Stimulated activated CD8-positive, alpha-beta memory T cell treated with anti-CD3 and anti-CD28 coated beads, Interleukin-4, amount 100 ng/mL, for 1 hour (primary cell): Measurements from ENCODE around the gene FRMD8.

Experiments
- DNase-seq, 2 donors: peaks; one replicate each; pipeline ENCODE4 v3.0.0-alpha.2; 2020; ENCODE audit warnings: low read depth in 2 of 2, low spot score in 1 of 2

The FRMD8 gene

DNA sequence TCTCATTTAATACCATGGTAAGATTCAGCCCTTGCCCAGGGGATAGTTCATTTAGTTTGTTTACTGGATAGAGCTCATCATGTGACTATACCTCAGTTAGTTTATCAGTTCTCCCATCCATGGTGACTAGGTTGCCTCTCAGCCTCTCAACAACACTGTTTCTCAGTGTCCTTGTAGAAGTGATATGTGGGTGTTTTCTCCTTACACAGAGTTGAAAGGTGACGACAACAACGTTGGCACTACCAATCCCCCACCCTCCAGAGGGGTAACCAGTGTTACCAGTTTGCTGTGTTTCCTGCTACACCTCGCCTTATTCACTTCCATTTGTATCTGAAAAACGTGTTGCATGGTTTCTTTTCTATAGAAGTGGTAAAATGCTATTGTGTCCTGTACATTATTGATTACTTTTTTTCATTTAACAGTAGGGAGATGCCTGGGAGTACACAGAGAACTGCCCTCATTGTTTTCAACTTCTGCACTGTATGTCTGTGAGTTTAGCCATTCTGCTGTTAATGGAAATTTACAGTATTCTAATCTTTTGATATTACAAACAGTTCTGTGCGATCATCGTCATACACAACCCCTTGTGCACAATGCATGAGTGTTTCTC is 47.7 kb downstream of the FRMD8 start:
- no peak for DNase-seq

- no peak for DNase-seq
Measured at GRCh38 chr11:65434667-65435410, 48.4 kb downstream of the FRMD8 start.

DNA sequence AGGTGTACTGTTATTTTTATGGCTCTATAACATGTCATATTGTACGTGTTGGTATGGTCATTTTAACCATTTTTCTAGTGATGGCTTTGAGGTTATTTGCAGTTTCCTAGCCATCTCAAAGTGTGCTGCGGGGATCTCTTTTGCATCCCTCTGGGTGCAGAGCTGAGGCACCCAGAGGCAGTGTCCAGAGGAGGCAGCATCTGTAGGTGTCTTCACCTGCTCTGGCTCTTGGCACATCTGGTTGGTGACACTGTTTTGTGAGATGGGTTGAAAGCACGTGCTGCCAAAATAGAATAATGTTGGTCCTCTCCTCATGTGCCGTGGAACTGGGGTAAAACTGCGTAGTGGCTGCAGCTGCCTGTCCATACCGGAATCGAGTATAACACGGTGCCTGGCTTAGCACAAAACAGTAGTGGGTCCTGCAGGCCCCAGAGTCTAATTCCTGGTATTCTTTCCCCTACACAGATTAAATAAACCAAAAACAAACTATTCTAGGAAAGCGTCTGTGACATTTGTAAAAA is 49.0 kb downstream of the FRMD8 start:
- no peak for DNase-seq

DNA sequence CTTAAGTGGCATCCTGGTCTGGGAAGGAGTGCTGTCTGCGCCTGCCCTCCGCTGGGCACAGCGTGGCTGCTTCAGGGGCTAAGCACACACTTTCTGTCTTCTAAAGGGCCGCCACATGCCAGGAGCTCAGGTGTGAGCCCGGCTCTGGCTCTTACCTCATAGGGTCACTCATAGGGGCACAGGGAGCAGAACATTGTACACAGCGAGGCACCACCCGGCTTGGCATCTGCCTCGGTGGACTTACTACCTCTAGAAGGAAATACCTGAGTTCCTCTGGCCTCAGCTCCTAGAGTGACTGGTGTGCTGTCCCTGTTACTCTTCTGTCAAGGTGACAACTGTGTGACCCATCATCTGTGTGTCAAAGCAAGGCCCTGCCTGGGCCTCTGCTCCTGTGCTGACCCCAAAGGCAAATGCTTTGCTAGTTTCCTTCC is 49.6 kb downstream of the FRMD8 start:
- no peak for DNase-seq

- no peak for DNase-seq
Measured at GRCh38 chr11:65436412-65437032, 50.1 kb downstream of the FRMD8 start.

GRCh38 chr11:65437436-65438227 is 51.2 kb downstream of the FRMD8 start:
- no peak for DNase-seq

DNA sequence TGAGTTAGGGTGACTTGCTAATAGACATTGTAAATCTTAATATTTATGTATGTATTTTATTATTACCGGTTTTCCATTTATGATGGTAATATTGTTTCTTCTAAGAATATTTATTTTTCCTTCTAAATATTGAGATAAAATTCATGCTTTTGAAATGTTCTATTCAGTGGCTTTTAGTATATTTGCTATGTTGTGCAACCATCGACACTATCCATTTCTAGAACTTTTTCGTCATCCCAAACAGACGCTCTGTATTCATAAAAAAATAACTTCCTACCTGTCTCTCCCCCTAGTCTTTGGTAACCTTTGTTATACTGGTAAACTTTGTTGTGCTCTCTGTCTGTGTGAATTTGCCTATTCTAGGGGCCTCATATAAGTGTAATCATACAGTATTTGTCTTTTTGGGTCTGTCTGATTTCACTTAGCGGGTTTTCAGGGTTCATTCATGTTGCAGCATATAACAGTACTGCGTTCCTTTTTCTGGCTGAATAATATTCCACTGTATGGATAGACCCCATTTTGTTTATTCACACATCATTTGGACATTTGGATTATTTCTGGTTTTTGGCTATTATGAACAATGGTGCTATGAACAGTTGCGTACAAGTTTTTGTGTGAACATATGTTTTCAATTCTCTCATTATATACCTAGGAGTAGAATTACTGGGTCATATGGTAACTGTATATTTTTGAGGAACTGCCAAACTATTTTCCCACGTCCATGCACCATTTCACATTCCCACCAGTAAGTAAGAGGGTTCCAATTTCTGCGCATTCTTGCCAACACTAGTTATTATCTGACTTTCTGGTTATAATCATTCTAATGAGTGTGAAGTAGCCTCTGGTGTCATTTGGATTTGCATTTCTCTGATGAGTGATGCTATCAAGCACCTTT is 52.1 kb downstream of the FRMD8 start:
- DNase-seq: no peak

DNA sequence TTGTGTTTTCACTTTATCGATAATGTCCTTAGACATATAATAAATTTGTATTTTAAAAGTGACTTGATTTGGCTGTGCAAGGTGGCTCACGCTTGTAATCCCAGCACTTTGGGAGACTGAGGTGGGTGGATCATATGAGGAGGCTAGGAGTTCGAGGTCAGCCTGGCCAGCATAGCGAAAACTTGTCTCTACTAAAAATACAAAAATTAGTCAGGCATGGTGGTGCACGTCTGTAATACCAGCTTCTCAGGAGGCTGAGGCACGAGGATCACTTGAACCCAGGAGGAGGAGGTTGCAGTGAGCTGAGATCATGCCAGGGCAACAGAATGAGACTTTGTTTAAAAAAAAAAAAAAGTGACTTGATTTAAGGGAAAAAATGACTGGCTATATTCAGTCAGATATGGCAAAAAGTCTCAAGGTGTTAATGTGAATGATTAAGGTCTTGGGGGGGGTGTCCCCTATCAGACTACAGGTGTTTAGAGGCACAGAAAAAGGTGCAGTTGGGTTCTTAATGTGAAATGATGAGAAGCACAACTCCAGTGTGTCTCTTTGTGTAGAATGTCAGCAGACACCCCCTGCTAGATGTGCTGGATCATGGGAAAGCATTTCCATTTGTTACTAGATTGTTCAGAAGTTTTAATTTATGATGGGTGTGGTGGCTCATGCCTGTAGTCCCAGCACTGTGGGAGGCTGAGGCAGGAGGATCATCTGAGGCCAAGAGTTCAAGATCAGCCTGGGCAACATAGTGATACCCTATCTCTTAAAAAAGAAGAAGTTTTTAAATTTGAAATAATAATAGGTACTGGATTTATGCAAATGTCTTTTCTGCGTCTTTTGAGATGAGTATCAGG is 53.1 kb downstream of the FRMD8 start:
- DNase-seq: no peak

DNA sequence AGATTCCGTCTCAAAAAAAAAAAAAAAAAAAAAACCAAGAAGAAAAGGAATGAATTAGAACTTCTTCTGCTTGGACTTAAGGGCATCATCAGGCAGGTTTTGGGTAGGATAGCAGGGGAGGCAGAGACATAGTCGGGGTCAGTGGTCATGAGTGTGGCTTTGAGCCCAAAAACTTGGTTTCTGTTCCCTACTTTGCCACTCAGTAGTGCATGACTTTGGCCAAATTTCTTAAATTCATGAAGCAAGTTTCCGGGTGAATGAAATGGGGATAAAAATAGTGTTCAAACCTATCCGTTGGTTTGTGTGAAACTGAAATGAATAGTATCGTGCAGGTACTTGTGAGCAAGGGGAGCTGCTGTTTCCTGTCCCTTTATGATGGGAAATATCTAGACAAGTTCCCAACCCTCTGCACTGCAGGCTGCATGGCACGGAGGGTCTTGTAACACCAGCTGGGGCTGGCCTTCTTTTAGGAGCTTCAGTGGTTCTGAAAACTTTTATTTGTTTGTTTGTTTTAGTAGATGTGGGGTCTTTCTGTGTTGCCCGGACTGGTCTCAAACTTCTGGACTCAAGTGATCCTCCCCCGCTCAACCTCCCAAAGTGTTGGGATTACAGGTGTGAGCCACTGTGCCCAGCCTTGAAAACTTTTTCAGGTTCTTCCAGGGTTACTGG is 54.5 kb downstream of the FRMD8 start:
- no peak for DNase-seq

- DNase-seq: no peak
Measured at GRCh38 chr11:65442842-65443331, 56.5 kb downstream of the FRMD8 start.

DNA sequence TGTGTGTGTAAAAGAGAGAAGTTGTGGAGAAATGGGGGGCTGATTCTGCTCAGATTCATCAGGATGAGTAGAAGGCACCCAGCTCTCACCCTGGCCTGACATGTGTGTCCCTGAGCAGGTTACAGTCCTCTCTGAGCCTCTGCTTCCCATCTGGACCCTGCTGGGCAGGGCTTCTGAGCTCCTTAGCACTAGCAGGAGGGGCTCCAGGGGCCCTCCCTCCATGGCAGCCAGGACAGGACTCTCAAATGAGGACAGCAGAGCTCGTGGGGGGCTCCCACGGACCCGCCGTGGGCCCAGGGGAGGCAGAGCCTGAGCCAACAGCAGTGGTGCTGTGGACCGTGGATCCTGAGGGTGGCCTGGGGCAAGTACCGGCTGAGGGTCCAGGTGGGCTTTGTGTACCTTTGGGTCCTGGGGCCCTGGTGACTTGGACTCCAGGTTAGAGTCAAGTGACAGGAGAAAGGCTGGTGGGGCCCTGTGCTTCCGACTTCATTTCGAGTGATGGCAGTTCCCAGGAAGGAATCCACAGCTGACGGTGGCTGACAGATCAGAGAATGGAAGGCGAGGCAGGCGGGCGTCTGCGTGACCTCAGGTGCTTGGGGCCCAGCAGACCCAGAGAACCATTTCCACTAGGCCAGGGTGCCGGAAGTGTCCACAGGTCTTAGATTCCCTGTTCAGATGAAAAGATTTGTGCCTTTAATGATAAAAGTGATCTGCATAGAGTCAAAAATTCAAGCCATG is 58.0 kb downstream of the FRMD8 start:
- no peak for DNase-seq

GRCh38 chr11:65445101-65445603 is 58.7 kb downstream of the FRMD8 start:
- no peak for DNase-seq

DNA sequence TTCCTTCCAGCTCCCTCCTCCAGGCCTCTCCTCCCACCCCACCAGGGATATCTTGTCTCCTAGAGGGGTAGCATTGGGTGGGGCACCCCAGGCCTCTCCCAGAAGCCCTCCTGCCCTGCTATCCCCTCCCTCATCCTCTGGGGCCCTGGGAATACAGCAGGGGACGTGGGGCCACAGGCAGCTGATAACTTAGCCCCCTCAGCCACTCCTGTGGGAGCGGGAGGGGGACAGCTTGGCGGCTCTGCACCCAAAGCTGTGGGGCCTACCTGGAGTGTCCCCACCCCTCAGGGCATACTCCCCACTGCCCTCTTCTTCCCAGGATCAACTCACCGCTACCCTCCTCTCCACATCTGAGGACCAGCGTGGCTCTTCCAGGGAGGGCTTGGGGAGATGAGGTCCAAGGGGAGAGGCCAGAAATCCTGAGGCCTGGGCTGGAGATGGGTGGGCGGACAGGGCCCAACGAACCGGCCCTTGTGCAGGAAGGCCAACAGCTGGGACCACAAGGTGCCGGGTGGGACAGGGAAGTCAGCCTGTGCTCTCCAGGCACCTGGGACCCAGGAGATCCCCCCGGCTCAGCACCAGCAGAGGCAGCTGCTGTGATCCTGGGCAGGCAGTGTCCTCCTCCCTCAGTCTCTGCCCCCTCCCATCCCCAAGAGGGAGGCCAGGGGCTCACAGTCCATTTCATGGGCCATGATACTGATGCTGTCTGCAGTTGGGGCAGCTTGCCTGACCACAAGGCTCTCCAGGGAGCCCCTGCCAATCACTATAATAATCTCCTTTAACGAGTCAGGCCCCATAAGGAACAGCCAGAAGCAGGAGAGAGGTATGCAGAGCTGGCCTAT is 59.4 kb downstream of the FRMD8 start:
- DNase-seq: no peak

DNA sequence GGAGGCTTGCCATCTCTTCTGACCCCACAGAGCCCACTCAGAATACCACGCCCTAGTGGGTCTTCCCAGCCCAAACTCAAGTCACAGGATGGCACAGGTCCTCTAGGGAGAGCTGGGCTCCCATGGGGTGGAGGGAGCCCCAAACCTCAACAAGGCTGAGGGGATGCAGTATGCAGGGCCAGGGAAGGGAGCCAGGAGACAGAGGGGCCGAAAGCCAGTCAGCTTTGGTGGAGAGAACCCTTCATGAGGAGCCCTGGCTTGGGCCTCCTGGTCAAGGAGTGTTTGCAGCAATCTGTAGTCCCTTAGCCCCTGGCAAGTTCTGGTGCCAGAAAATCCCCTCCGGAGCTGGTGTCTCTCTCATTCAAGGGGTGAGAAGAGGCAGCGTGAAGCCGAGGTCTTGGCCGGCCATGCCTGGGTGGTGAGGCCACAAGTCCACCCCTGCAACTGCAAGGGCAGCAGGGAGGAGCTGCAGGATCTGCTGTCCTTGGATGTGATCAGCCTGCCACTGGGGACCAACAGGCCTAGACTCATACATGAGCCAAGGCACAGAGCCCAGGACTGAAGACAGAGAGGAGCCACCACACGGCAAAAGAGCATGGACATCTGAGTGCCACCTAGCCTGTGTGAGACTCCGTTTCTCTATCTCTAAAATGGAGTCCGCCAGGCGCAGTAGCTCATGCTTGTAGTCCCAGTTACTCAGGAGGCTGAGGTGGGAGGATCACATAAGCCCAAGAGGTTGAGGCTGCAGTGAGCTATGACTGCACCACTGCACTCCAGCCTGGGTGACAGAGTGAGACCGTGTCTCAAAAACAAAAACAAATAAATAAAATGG is 60.2 kb downstream of the FRMD8 start:
- no peak for DNase-seq

- DNase-seq: no peak
Measured at GRCh38 chr11:65448074-65448417, 61.6 kb downstream of the FRMD8 start.

GRCh38 chr11:65448418-65449105 is 62.1 kb downstream of the FRMD8 start:
- no peak for DNase-seq
